Measurements from ENCODE around the gene LYPLAL1. TPM values are rescaled to one million over a fixed set of nuclear protein-coding genes. Genes with fewer than 3 reads are reported as not detected.

LYPLAL1 gene
- 17.3 TPM for total RNA-seq

DNA sequence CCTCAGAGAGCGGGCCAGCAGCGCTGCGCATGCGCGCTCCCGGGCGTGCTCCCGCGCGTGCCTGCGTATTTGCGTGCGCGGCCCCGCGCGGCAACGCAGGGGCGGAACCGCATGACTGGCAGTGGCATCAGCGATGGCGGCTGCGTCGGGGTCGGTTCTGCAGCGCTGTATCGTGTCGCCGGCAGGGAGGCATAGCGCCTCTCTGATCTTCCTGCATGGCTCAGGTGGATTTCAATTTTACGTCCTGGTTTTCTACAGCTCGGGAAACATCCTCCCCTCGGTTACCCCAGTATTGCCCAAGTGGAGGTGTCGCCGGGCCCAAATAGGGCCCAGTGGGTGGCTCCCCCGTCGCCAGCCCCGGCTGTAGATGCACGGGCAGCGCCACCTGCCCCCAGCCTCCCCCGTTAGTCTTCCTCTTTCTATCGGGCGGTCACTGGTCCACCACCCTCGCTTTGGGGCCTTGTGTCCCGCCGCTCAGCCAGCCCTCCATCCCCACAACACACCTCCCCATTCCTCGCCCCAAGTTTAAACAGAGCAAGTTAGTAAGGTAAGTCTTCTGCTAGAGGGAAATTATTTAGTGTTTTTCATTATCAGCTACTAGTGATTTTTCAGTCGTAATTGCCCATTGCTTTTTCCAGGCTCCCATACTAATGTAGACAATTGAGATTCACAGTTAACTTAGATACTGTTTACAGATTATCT is at the start of gene LYPLAL1:
LYPLAL1 (plus strand) TSS at position 121 of the 702 bp plus-strand sequence; CDS start at position 134, 13 bp downstream.
- ATAC-seq: peak; percentile 91

GRCh38 chr1:219124163-219124562 is 49.5 kb upstream of the LYPLAL1 start:
- DNase-seq (ENCODE audit: low spot score): no peak
- ATAC-seq: no peak

More for the DNA sequence above, at the start of gene LYPLAL1:
- peak; percentile 93 for DNase-seq (ENCODE audit: low spot score)

- DNase-seq (ENCODE audit: low spot score) (no peak), ATAC-seq (no peak)
Observed at GRCh38 chr1:219125342-219125741, 48.3 kb upstream of the LYPLAL1 start.

GRCh38 chr1:219126377-219126776 is 47.3 kb upstream of the LYPLAL1 start:
- ATAC-seq (no peak), DNase-seq (ENCODE audit: low spot score) (no peak)

DNA sequence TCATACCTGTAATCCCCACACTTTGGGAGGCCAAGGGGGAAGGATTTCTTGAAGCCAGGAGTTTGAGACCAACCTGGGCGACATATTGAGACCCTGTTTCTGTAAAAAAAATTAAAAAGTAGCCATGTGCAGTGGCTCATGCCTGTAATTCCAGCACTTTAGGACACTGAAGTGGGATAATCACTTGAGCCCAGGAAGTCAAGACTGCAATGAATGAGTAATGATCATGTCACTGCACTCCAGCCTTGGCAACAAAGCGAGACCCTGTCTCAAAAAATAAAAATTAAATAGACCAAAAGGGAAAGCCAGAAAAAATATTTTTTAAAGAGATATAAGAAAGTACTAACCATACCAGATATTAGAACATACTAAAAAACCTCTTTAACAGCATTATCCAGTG is 44.7 kb upstream of the LYPLAL1 start:
- DNase-seq (ENCODE audit: low spot score): no peak
- no peak for ATAC-seq

DNA sequence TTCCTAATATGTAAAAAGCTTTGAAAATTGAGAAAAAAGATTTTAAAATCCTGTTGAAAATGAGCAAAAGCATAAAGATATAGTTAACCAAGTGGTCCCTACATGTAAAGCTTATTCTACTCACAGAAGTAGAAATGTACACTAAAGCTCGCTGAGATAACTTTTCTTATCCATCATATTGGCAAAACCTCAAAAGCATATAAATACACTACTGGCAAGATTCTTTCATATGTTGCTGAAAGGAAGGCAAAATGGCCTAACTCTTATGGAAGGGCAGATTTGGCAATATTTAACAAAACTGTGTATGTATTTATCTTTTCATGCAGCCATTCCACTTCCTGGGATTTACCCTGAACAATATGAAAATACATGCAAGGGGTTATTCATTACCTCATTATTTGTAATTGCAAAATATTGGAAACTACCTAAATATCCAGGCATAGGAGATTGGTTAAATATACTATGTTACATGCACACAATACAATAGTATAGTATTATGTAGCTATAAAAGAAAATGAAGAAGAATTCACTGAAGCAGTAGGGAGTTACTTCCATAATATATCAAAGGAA is 43.2 kb upstream of the LYPLAL1 start:
- no peak for DNase-seq (ENCODE audit: low spot score)
- no peak for ATAC-seq

GRCh38 chr1:219132939-219133338 is 40.7 kb upstream of the LYPLAL1 start:
- ATAC-seq (no peak), DNase-seq (ENCODE audit: low spot score) (no peak)

DNA sequence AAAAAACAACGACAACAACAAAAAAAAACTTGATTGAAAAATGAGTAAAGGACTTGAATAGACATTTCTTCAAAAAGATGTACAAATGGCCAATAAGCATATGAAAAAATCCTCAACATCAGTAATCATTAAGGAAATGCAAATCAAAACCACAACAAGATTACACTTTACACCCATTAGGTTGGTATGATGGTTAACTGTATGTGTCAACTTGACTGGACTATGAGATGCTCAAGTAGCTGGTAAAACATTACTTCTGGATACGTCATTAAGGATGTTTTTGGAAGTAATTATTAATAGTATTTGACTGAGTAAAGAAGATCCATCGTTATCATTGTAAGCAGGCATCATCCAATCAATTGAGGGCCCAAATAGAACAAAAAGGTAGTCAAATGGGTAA is 34.9 kb upstream of the LYPLAL1 start:
- ATAC-seq: no peak
- DNase-seq (ENCODE audit: low spot score): no peak

- no peak for DNase-seq (ENCODE audit: low spot score)
- no peak for ATAC-seq
Observed at GRCh38 chr1:219140303-219140877, 33.3 kb upstream of the LYPLAL1 start.

- DNase-seq (ENCODE audit: low spot score) (no peak), ATAC-seq (no peak)
Observed at GRCh38 chr1:219143735-219144134, 29.9 kb upstream of the LYPLAL1 start.

- no peak for DNase-seq (ENCODE audit: low spot score)
- ATAC-seq: no peak
Observed at GRCh38 chr1:219144658-219145315, 28.9 kb upstream of the LYPLAL1 start.

DNA sequence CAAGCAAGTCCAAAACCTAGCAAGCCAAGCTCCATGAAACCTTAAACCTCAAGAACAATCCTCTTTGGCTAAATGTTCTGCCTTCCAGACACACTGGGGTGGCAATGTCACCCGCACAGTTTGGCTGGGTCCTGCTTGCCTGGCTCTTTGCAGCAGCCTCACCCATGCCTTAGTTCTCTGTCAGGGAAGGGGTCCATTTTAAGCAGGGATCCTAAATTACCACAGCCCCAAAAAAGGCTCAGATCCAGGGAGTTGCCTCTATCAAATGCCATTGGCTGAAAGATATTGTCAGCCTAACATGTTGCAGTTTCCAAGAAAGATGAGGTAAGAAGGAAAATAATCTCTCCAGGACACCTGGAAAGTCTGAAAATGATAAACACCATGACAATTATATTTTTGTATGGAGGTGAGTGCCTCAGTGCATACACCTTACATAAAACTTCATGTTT is 26.1 kb upstream of the LYPLAL1 start:
- ATAC-seq: no peak
- no peak for DNase-seq (ENCODE audit: low spot score)

GRCh38 chr1:219149009-219149577 is 24.6 kb upstream of the LYPLAL1 start:
- ATAC-seq: no peak
- DNase-seq (ENCODE audit: low spot score): no peak

GRCh38 chr1:219149953-219150352 is 23.7 kb upstream of the LYPLAL1 start:
- ATAC-seq: no peak
- DNase-seq (ENCODE audit: low spot score): no peak

- no peak for ATAC-seq
- DNase-seq (ENCODE audit: low spot score): no peak
Observed at GRCh38 chr1:219150913-219151312, 22.8 kb upstream of the LYPLAL1 start.

DNA sequence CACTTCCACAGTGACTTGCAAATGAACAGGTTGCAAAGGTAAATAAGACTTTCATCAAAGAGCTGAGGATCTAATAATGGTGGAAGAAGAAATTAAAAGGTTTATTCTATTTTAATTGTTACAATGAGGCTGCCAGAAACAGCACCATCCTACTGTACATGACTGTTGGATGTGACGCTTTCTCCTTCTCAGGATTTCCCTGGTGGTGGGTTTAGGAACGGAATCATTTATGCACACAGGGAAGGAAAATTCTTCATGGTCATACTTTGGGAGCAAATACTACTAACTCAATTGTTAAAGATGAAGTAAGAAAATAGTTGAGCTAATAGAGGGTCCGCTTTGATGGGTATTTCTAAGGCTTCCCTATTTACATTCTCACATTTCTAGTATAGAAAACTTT is 22.2 kb upstream of the LYPLAL1 start:
- ATAC-seq (no peak), DNase-seq (ENCODE audit: low spot score) (no peak)

GRCh38 chr1:219152751-219153150 is 20.9 kb upstream of the LYPLAL1 start:
- DNase-seq (ENCODE audit: low spot score) (no peak), ATAC-seq (no peak)

- no peak for ATAC-seq
- no peak for DNase-seq (ENCODE audit: low spot score)
Observed at GRCh38 chr1:219153723-219154122, 20.0 kb upstream of the LYPLAL1 start.

- DNase-seq (ENCODE audit: low spot score) (no peak), ATAC-seq (no peak)
Observed at GRCh38 chr1:219155135-219155534, 18.5 kb upstream of the LYPLAL1 start.

- no peak for DNase-seq (ENCODE audit: low spot score)
- ATAC-seq: no peak
Observed at GRCh38 chr1:219159946-219160645, 13.6 kb upstream of the LYPLAL1 start.

- no peak for ATAC-seq
- no peak for DNase-seq (ENCODE audit: low spot score)
Observed at GRCh38 chr1:219160967-219161366, 12.7 kb upstream of the LYPLAL1 start.
